ENCODE data around the gene TRIM72.
A peak's percentile ranks its signal among the peaks of the same experiment; 100 is the strongest.

Gene TRIM72

DNA sequence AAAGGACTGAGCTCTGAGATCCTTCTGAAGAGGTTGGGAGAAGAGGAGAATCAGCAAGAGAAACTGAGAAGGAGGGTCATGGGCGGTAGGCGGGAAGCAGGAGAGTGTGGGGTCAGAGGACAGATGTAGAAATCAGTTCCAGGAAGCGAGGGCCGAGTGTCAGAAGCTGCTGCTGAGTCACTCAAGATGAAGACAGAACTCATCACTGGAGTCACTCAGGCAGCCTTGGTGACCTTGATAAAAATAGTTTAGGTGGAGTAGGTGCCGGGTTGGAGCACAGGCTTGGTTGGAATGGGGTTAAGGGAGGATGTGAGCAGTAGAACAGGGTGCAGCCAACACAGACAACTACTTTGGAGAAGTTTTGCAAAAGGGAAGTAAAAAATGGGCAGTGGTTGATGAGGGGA is 39.7 kb downstream of the TRIM72 start:
- Mint-ChIP-seq H3K9me3 (no peaks in the 10 kb centered on the region), H3K27me3 (ENCODE audit: low read depth, poor library complexity) (peaks cover 21% of the 10 kb centered on the region), H3K27ac (peak overlapping the region; percentile 12), H3K36me3 (ENCODE audit: low read depth) (no peaks in the 10 kb centered on the region), H3K4me3 (no peak overlapping the region), H3K4me1 (no peaks in the 10 kb centered on the region)
- TF ChIP-seq, protein P1, sequence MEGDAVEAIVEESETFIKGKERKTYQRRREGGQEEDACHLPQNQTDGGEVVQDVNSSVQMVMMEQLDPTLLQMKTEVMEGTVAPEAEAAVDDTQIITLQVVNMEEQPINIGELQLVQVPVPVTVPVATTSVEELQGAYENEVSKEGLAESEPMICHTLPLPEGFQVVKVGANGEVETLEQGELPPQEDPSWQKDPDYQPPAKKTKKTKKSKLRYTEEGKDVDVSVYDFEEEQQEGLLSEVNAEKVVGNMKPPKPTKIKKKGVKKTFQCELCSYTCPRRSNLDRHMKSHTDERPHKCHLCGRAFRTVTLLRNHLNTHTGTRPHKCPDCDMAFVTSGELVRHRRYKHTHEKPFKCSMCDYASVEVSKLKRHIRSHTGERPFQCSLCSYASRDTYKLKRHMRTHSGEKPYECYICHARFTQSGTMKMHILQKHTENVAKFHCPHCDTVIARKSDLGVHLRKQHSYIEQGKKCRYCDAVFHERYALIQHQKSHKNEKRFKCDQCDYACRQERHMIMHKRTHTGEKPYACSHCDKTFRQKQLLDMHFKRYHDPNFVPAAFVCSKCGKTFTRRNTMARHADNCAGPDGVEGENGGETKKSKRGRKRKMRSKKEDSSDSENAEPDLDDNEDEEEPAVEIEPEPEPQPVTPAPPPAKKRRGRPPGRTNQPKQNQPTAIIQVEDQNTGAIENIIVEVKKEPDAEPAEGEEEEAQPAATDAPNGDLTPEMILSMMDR (IDR thresholded peaks at IDR 0.05) = no peak
- no peak for DNase-seq

DNA sequence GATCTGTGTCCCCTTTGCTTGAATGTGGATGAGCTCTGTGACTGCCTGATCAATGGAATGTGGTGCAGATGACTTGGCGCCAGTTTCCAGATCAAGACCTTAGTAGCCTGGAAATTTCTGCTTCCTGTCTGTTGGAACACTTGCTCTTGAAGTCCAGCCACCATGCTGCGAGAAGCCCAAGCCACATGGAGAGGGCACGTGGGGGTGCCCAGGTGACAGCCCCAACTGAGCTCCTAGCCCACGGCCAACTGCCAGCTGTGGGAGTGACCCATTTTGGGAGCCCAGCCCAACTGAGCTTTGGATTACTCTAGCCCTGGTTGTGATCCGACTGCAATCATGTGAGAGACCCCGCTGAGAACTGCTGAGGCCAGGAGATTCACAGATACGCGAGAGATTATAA is 42.5 kb downstream of the TRIM72 start:
- H3K9me3 Mint-ChIP-seq = no peaks in the 10 kb centered on the region
- no peak overlapping the region for H3K4me3 Mint-ChIP-seq
- TF ChIP-seq, protein P1 (IDR thresholded peaks at IDR 0.05) = no peak
- no peak for DNase-seq
- peaks cover 32% of the 10 kb centered on the region for H3K27me3 Mint-ChIP-seq (ENCODE audit: low read depth, poor library complexity)
- no peaks in the 10 kb centered on the region for H3K4me1 Mint-ChIP-seq
- H3K36me3 Mint-ChIP-seq (ENCODE audit: low read depth) = no peaks in the 10 kb centered on the region
- H3K27ac Mint-ChIP-seq = no peak overlapping the region

DNA sequence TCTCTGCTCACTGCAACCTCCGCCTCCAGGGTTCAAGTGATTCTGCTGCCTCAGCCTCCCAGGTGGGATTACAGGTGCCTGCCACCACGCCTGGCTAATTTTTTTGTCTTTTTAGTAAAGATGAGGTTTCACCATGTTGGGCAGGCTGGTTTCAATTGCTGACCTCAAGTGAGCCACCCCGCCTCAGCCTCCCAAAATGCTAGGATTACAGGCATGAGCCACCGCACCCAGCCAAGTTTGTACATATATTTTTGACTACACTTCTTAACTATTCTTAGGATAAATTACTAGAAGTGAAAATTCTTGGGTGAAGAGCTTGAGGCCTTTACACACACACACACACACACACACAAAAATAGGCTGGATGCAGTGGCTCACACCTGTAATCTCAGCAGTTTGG is 44.4 kb downstream of the TRIM72 start:
- Mint-ChIP-seq H3K9me3 (no peaks in the 10 kb centered on the region), H3K4me1 (no peaks in the 10 kb centered on the region), H3K36me3 (ENCODE audit: low read depth) (no peaks in the 10 kb centered on the region), H3K27me3 (ENCODE audit: low read depth, poor library complexity) (peaks cover 33% of the 10 kb centered on the region), H3K27ac (no peak overlapping the region), H3K4me3 (no peak overlapping the region)
- TF ChIP-seq, protein P1 (IDR thresholded peaks at IDR 0.05) = no peak
- DNase-seq = no peak

DNA sequence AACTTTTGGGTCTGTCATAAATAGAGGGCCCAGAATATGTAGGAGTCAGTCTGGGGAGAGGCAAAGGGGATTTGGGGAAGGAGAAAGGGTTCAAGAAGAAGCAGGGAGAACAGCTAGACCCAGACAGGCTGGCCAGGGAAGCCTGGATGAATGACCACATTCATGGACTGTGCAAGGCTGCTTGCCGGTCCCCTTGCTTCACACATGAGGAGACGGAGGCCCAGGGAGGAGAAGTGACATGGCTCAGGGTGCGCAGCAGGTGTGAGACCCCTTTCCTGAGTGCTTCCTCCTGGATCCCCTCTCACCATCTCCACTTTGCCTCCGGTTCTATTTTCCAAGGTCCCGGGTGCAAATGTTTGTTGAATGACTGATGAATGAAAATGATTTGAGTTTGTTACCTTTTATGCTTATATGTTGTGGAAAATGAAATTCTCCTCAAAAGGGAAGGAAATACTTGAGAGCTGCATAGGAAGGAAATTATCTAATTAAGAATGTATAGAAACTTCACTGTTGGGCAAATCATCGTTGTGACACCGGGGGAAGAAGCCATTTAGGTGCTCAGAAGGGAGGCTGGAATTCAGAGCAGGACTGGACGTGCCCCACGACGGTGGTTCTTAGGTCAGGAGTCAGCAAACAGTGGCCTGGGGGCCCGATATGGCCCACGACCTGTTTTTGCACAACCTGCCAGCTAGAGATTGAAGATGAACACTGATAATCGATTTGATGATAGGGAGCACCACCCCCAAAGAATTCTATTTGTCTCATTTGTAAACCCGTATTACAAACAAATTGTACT is 46.4 kb downstream of the TRIM72 start:
- Mint-ChIP-seq H3K9me3 (no peaks in the 10 kb centered on the region), H3K4me1 (no peaks in the 10 kb centered on the region), H3K27me3 (ENCODE audit: low read depth, poor library complexity) (peaks cover 33% of the 10 kb centered on the region), H3K27ac (no peak overlapping the region), H3K4me3 (no peak overlapping the region), H3K36me3 (ENCODE audit: low read depth) (no peaks in the 10 kb centered on the region)
- TF ChIP-seq, protein P1 (IDR thresholded peaks at IDR 0.05) = no peak
- no peak for DNase-seq

DNA sequence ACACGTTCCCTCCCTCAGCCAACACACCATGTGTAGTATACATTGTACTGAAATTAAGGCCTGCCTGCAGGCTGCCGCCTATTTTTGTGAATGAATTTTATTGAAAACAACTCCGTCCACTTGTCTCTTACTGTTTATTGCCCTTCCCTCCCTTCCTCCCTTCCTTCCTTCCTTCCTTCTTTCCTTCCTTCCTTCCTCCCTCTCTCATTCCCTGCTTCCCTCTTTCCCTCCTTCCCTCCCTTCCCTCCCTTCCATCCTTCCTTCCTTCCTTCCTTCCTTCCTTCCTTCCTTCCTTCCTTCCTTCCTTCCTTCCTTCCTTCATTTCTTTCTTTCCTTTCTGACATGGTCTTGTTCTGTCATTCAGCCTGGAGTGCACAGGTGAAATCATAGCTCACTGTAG is 48.2 kb downstream of the TRIM72 start:
- TF ChIP-seq, protein P1 (IDR thresholded peaks at IDR 0.05) = no peak
- Mint-ChIP-seq H3K27me3 (ENCODE audit: low read depth, poor library complexity) (peaks cover 30% of the 10 kb centered on the region), H3K4me3 (no peak overlapping the region), H3K36me3 (ENCODE audit: low read depth) (no peaks in the 10 kb centered on the region), H3K27ac (no peak overlapping the region), H3K4me1 (peaks cover 2% of the 10 kb centered on the region), H3K9me3 (no peaks in the 10 kb centered on the region)
- no peak for DNase-seq
